SK-N-SH treated with all-trans-retinoic acid at 6 μM for 48 hours (cell line): ENCODE measurements around the gene CACNA1B.

Source experiments
- ISL1 ChIP-seq: fragments of 250-450 bp; sonication (Bioruptor Pico); IDR thresholded peaks from 2 replicates; pipeline ENCODE4 v2.1.2; 2022; ENCODE audit warnings: mild to moderate bottlenecking, moderate library complexity
- PATZ1 ChIP-seq: fragments of 250-450 bp; sonication (Bioruptor Pico); IDR thresholded peaks from 2 replicates; pipeline ENCODE4 v1.8.0; 2020; ENCODE audit warnings: mild to moderate bottlenecking, moderate library complexity, borderline replicate concordance
- ZC3H10 ChIP-seq: fragments of 250-450 bp; sonication (Bioruptor Pico); IDR thresholded peaks from 2 replicates; pipeline ENCODE4 v1.5.1; 2021; ENCODE audit warnings: mild to moderate bottlenecking, moderate library complexity
- ZNF70 ChIP-seq: fragments of 450-650 bp; formaldehyde crosslinking; IDR thresholded peaks from 2 replicates; pipeline ENCODE4 v1.5.0; 2020; ENCODE audit warnings: mild to moderate bottlenecking, moderate library complexity

DNA sequence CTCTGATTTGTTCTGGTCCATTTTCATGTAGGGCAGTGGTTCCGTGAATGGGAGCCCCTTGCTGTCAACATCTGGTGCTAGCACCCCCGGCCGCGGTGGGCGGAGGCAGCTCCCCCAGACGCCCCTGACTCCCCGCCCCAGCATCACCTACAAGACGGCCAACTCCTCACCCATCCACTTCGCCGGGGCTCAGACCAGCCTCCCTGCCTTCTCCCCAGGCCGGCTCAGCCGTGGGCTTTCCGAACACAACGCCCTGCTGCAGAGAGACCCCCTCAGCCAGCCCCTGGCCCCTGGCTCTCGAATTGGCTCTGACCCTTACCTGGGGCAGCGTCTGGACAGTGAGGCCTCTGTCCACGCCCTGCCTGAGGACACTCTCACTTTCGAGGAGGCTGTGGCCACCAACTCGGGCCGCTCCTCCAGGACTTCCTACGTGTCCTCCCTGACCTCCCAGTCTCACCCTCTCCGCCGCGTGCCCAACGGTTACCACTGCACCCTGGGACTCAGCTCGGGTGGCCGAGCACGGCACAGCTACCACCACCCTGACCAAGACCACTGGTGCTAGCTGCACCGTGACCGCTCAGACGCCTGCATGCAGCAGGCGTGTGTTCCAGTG is 244.0 kb downstream of the CACNA1B start:
- no peak for TF ChIP-seq ISL1 (CRISPR knock-in tag)
- no peak for TF ChIP-seq PATZ1 (CRISPR knock-in tag)
- no peak for TF ChIP-seq ZC3H10
- no peak for TF ChIP-seq ZNF70 (CRISPR knock-in tag)
